IMR-90 (cell line): ENCODE results near the gene FKBP7. TPM values are rescaled to one million over a fixed set of nuclear protein-coding genes. Genes with fewer than 3 reads are reported as not detected.

Experiments used
- ATAC-seq: fragments of 200-7000 bp; cut with Tn5 transposase; 2 replicates; pipeline ENCODE4 v1.9.1; 2020; ENCODE audit warnings: low read depth, mild to moderate bottlenecking, moderate library complexity
- BruUV-seq: library from RNA; stranded (reverse); fragments of 400-500 nt; replicated peaks from 2 replicates; lab custom pipeline; 2021; lab: Mats Ljungman, UMichigan
- CTCF ChIA-PET: fragments of 300-600 bp; formaldehyde crosslinking; extraction: SDS; loops from one replicate; lab custom pipeline; 2021; ENCODE audit warnings: antibody characterized with exemption; lab: Yijun Ruan, JAX
- POLR2A ChIA-PET: fragments of 300-600 bp; sonication (Branson Sonifier 250); formaldehyde crosslinking; loops from one replicate; lab custom pipeline; 2022; ENCODE audit warnings: antibody characterized with exemption; ENCODE audit not compliant: unreplicated experiment; lab: Charles Lee
- DNase-seq: peaks from one replicate; pipeline ENCODE4 v3.0.0; 2013
- H2AFZ ChIP-seq: replicated peaks from 2 replicates; pipeline ENCODE3; 2013; ENCODE audit warnings: low read length, mild to moderate bottlenecking; ENCODE audit not compliant: poor library complexity
- H2AK5ac ChIP-seq: 2 replicates; pipeline ENCODE4 v1.6.1; 2013; ENCODE audit warnings: low read depth, low read length, inconsistent platforms
- H2AK9ac ChIP-seq: replicated peaks from 2 replicates; pipeline ENCODE3; 2013; ENCODE audit warnings: mild to moderate bottlenecking, low read depth, low read length, moderate library complexity; ENCODE audit not compliant: poor library complexity
- H2BK120ac ChIP-seq: 2 replicates; pipeline ENCODE4 v1.6.1; 2013; ENCODE audit warnings: low read depth, low read length, inconsistent platforms
- H2BK15ac ChIP-seq: 3 replicates; pipeline ENCODE4 v1.6.1; 2013; ENCODE audit warnings: low read depth, low read length, inconsistent platforms
- H2BK20ac ChIP-seq: 2 replicates; pipeline ENCODE4 v1.6.1; 2013; ENCODE audit warnings: low read depth, mild to moderate bottlenecking, inconsistent platforms, low read length, moderate library complexity
- H2BK5ac ChIP-seq: 2 replicates; pipeline ENCODE4 v1.6.1; 2013; ENCODE audit warnings: mild to moderate bottlenecking, low read depth, low read length, inconsistent platforms; ENCODE audit not compliant: poor library complexity, severe bottlenecking
- H3K14ac ChIP-seq: replicated peaks from 2 replicates; pipeline ENCODE4 v1.6.1; 2013; ENCODE audit warnings: low read depth, low read length, inconsistent platforms
- H3K18ac ChIP-seq: 2 replicates; pipeline ENCODE4 v1.6.1; 2013; ENCODE audit warnings: low read depth, low read length, control low read depth
- H3K23ac ChIP-seq: 2 replicates; pipeline ENCODE4 v1.6.1; 2013; ENCODE audit warnings: low read depth, low read length, inconsistent platforms
- H3K27ac ChIP-seq: 2 replicates; pipeline ENCODE4 v1.5.1; 2013; ENCODE audit warnings: mild to moderate bottlenecking, control low read depth, low read length; ENCODE audit not compliant: insufficient read depth
- H3K27me3 ChIP-seq: 2 replicates; pipeline ENCODE4 v1.6.1; 2013; ENCODE audit warnings: low read length; ENCODE audit not compliant: control insufficient read depth, insufficient read depth
- H3K36me3 ChIP-seq: 2 replicates; pipeline ENCODE4 v1.6.1; 2013; ENCODE audit warnings: low read length, mixed read lengths; ENCODE audit not compliant: control insufficient read depth, insufficient read depth
- H3K4ac ChIP-seq: 2 replicates; pipeline ENCODE4 v1.6.1; 2013; ENCODE audit warnings: low read depth, low read length, inconsistent platforms
- H3K4me1 ChIP-seq: 2 replicates; pipeline ENCODE4 v1.6.1; 2013; ENCODE audit warnings: low read length, mixed read lengths; ENCODE audit not compliant: control insufficient read depth, insufficient read depth
- H3K4me2 ChIP-seq: 2 replicates; pipeline ENCODE4 v1.6.1; 2013; ENCODE audit warnings: low read depth, mild to moderate bottlenecking, control low read depth, low read length, moderate library complexity
- H3K4me3 ChIP-seq: 2 replicates; pipeline ENCODE4 v1.5.1; 2013; ENCODE audit warnings: low read depth, mild to moderate bottlenecking, control low read depth, low read length, moderate library complexity; ENCODE audit not compliant: insufficient read depth
- H3K56ac ChIP-seq: 2 replicates; pipeline ENCODE4 v1.6.1; 2013; ENCODE audit warnings: low read length, inconsistent platforms; ENCODE audit not compliant: insufficient read depth; ENCODE audit errors: extremely low read depth
- H3K79me1 ChIP-seq, 2 experiments: 2 replicates each; pipeline ENCODE4 v1.6.1; 2013; ENCODE audit warnings: low read length in 2 of 2, inconsistent platforms in 1 of 2, low read depth in 1 of 2
- H3K9ac ChIP-seq: 2 replicates; pipeline ENCODE4 v1.6.1; 2013; ENCODE audit warnings: low read depth, low read length, control low read depth
- H3K9me1 ChIP-seq: 2 replicates; pipeline ENCODE4 v1.6.1; 2013; ENCODE audit warnings: low read length, inconsistent platforms; ENCODE audit not compliant: insufficient read depth
- H3K9me3 ChIP-seq: 2 replicates; pipeline ENCODE4 v1.6.1; 2013; ENCODE audit warnings: low read length; ENCODE audit not compliant: control insufficient read depth, insufficient read depth
- H4K20me1 ChIP-seq: 2 replicates; pipeline ENCODE4 v1.6.1; 2013; ENCODE audit warnings: low read length, inconsistent platforms; ENCODE audit not compliant: insufficient read depth
- H4K5ac ChIP-seq: 2 replicates; pipeline ENCODE4 v1.6.1; 2013; ENCODE audit warnings: mild to moderate bottlenecking, low read depth, low read length, control low read depth
- H4K8ac ChIP-seq, 2 experiments: 2 replicates each; pipeline ENCODE4 v1.6.1; 2013; ENCODE audit warnings: low read depth in 2 of 2, low read length in 2 of 2, control low read depth in 1 of 2, inconsistent platforms in 1 of 2
- H4K91ac ChIP-seq: 2 replicates; pipeline ENCODE4 v1.6.1; 2013; ENCODE audit warnings: low read depth, low read length, inconsistent platforms; ENCODE audit not compliant: insufficient read depth
- BHLHE40 ChIP-seq: fragments of 150-350 bp; IDR thresholded peaks from 2 replicates; pipeline ENCODE4 v1.6.1; 2016; ENCODE audit warnings: mild to moderate bottlenecking, low read depth, low read length
- CEBPB ChIP-seq: IDR thresholded peaks from 2 replicates; pipeline ENCODE4 v1.6.1; 2012; ENCODE audit warnings: low read depth, low read length, improper control_type of control experiment
- CHD1 ChIP-seq: IDR thresholded peaks from 2 replicates; pipeline ENCODE4 v1.6.1; 2012; ENCODE audit warnings: low read depth, low read length, improper control_type of control experiment
- CTCF ChIP-seq: conservative IDR thresholded peaks from 2 replicates; pipeline ENCODE4 v1.5.1; 2012; ENCODE audit warnings: mild to moderate bottlenecking, low read depth, low read length, improper control_type of control experiment
- FOS ChIP-seq: fragments of 150-350 bp; IDR thresholded peaks from 2 replicates; pipeline ENCODE4 v1.6.1; 2016; ENCODE audit warnings: low read depth, low read length
- MAFK ChIP-seq: IDR thresholded peaks from 2 replicates; pipeline ENCODE4 v1.6.1; 2012; ENCODE audit warnings: low read depth, low read length, improper control_type of control experiment
- MAZ ChIP-seq: IDR thresholded peaks from 2 replicates; pipeline ENCODE4 v1.6.1; 2012; ENCODE audit warnings: low read depth, mild to moderate bottlenecking, low read length, improper control_type of control experiment, moderate library complexity, borderline replicate concordance
- MXI1 ChIP-seq: IDR thresholded peaks from 2 replicates; pipeline ENCODE4 v1.6.1; 2012; ENCODE audit warnings: low read depth, mild to moderate bottlenecking, low read length, moderate library complexity, borderline replicate concordance
- NFE2L2 ChIP-seq: fragments of 150-350 bp; IDR thresholded peaks from 2 replicates; pipeline ENCODE4 v1.6.1; 2016; ENCODE audit warnings: low read depth, mild to moderate bottlenecking, low read length
- POLR2A ChIP-seq: IDR thresholded peaks from 2 replicates; pipeline ENCODE4 v1.6.1; 2012; ENCODE audit warnings: mild to moderate bottlenecking, low read depth, low read length
- RAD21 ChIP-seq: IDR thresholded peaks from 2 replicates; pipeline ENCODE4 v1.6.1; 2012; ENCODE audit warnings: low read length, improper control_type of control experiment
- RCOR1 ChIP-seq: IDR thresholded peaks from 2 replicates; pipeline ENCODE4 v1.6.1; 2012; ENCODE audit warnings: mild to moderate bottlenecking, low read length, improper control_type of control experiment; ENCODE audit not compliant: insufficient replicate concordance
- RFX5 ChIP-seq: IDR thresholded peaks from 2 replicates; pipeline ENCODE4 v1.8.0; 2012; ENCODE audit warnings: low read depth, mild to moderate bottlenecking, low read length, moderate library complexity
- SMC3 ChIP-seq: fragments of 150-350 bp; IDR thresholded peaks from 2 replicates; pipeline ENCODE4 v1.6.1; 2016; ENCODE audit warnings: low read depth, mild to moderate bottlenecking, antibody characterized with exemption, low read length, moderate library complexity
- USF2 ChIP-seq: fragments of 150-350 bp; IDR thresholded peaks from 2 replicates; pipeline ENCODE4 v1.6.1; 2017; ENCODE audit warnings: mild to moderate bottlenecking, antibody characterized with exemption, low read length, low read depth
- dilution Hi-C: fragments of 300-500 bp; cut with HindIII; formaldehyde crosslinking; loops from one replicate; pipeline ENCODE4 v1.14.3; 2018; ENCODE audit warnings: low sequenced_read_pairs; ENCODE audit not compliant: unreplicated experiment
- in situ Hi-C: fragments of 300-500 bp; cut with MboI; formaldehyde crosslinking; loops from 3 replicates; pipeline ENCODE4 v1.14.3; 2019; ENCODE audit warnings: low sequenced_read_pairs, inconsistent platforms, mixed read lengths
- intact Hi-C: fragments of 100-400 bp; cut with micrococcal nuclease; formaldehyde crosslinking; loops from 2 replicates; pipeline ENCODE4 v1.10.0; 2022
- polyA plus RNA-seq, 3 experiments: library from polyadenylated mRNA; depleted of rRNA; stranded (reverse); fragments of >200 nt; gene quantifications; 2 replicates each; pipeline ENCODE4 v1.2.3, GENCODE V29; 2012; ENCODE audit warnings: low replicate concordance in 1 of 3
- total RNA-seq: library from RNA; depleted of rRNA; stranded (reverse); fragments of >200 nt; gene quantifications from 2 replicates; pipeline ENCODE4 v1.2.3, GENCODE V29; 2012

Gene FKBP7
- total and polyA plus RNA-seq, 2 of the 4 experiments (the other 2 are of a cell fraction): 32.6 to 51.0 TPM

- no peak overlapping the region for H3K27ac ChIP-seq
- H4K8ac ChIP-seq: no peak overlapping the region
- peaks cover 4 to 8% of the 10 kb centered on the region in 2 experiments; a peak in 2 of 4 replicates for H3K79me1 ChIP-seq
- ATAC-seq (no peak), DNase-seq (no peak)
- no peak overlapping the region for H3K4me2 ChIP-seq
- no peak overlapping the region for H2AK5ac ChIP-seq
- intact Hi-C loops (no loop called here), dilution Hi-C loops (no loop called here), in situ Hi-C loops (no loop called here)
- ChIA-PET CTCF (no interaction called here), POLR2A (no interaction called here)
- H3K4me1 ChIP-seq: no peaks in the 10 kb centered on the region
- H2BK5ac ChIP-seq: no peak overlapping the region
- H3K27me3 ChIP-seq: no peaks in the 10 kb centered on the region
- no peak overlapping the region for H3K4ac ChIP-seq
- no TSS peak for BruUV-seq
- H4K5ac ChIP-seq: no peak overlapping the region
- no peak overlapping the region for H2BK15ac ChIP-seq
- no peak overlapping the region for H4K91ac ChIP-seq
- peaks cover 30% of the 10 kb centered on the region for H3K36me3 ChIP-seq
- H3K9me1 ChIP-seq: peaks cover 4% of the 10 kb centered on the region; the same call in 1 of the 2 replicates
- H2AK9ac ChIP-seq: no peak overlapping the region
- no peaks in the 10 kb centered on the region for H4K20me1 ChIP-seq
- H2AFZ ChIP-seq: no peak overlapping the region
- no peak overlapping the region for H3K14ac ChIP-seq
- H3K9ac ChIP-seq: no peak overlapping the region
- H3K9me3 ChIP-seq: no peaks in the 10 kb centered on the region
- no peak overlapping the region for H3K4me3 ChIP-seq
- H3K23ac ChIP-seq: no peak overlapping the region
- TF ChIP-seq FOS (no peak), MAZ (no peak), CEBPB (no peak), CTCF (no peak), MAFK (no peak), USF2 (no peak), NFE2L2 (no peak), POLR2A (no peak), RAD21 (no peak), CHD1 (no peak), RFX5 (no peak), RCOR1 (no peak), MXI1 (no peak), BHLHE40 (no peak), SMC3 (no peak)
- no peak overlapping the region for H3K18ac ChIP-seq
- no peak overlapping the region for H3K56ac ChIP-seq
- no peak overlapping the region for H2BK120ac ChIP-seq
- H2BK20ac ChIP-seq: no peak overlapping the region
Observed at GRCh38 chr2:178498137-178498536, 19.7 kb upstream of the FKBP7 start.
